ENCODE results near the gene CLMP.

The CLMP gene

DNA sequence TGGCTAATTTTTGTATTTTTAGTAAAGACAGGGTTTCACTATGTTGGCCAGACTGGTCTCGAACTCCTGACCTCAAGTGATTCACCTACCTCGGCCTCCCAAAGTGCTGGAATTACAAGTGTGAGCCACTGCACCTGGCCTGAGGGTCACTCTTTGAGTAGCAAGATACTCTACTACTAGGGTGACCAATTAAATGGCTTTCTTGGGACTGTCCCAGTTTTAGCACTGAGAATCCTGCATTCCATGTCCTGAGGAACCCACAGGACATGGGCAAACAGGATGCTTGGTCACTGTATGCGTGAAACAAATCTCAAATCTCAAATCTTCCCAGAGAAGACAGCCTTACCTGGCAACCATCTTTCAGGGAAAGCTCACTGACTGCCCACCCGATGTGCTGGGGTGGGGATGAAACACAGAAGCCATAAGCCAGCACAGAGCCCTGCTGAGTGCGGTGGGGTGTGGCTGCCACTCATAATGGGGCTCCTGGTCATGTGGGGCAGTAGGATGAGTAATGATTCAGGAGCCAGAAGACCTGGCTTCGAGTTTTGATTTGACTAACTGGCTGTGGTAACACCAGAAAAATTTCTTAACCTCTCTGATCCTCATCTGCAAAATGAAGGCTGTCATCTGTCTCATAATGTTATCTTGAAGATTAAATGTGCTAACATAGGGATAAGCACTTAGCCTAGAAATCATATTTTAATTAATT lies 11.5 kb downstream of the CLMP start:
- DNase-seq (ENCODE audit: low read depth): no peak
- no peak overlapping the region for H3K4me3 ChIP-seq (ENCODE audit: low read length)

DNA sequence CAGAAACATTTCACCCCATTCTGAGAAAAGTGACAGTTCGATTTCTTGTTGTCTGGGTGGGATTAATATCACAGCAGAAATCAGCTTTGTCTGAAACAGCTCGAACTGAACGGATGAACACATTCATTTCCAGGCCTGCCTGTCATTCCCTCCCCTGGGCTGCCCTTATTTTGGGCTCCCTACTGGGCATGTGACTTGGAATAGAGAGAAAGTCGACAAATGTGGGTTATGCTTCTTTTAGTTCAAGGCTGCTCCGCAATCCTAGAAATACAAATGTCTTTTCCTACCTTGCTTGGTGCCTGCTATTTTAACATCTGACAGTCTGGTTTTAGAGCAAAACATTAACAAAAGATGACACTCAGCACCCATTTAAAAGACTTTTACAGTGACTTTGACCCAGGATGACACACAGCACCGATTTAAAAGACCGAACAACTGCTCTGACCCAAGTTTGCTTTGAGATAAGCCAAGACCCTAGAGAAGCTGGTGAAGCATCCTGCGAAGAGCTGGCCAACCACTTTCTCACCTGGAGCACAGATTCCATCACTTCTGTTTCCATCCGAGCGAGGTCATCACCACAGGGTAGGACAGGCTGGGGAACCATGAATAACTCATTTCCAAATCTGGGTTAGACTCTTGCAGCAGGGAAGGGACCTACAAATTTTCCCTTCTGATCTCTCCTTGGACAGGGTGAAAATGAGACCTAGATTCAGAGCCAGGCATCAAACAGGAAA lies 13.1 kb downstream of the CLMP start:
- DNase-seq (ENCODE audit: low read depth): no peak
- TF ChIP-seq, protein P1, sequence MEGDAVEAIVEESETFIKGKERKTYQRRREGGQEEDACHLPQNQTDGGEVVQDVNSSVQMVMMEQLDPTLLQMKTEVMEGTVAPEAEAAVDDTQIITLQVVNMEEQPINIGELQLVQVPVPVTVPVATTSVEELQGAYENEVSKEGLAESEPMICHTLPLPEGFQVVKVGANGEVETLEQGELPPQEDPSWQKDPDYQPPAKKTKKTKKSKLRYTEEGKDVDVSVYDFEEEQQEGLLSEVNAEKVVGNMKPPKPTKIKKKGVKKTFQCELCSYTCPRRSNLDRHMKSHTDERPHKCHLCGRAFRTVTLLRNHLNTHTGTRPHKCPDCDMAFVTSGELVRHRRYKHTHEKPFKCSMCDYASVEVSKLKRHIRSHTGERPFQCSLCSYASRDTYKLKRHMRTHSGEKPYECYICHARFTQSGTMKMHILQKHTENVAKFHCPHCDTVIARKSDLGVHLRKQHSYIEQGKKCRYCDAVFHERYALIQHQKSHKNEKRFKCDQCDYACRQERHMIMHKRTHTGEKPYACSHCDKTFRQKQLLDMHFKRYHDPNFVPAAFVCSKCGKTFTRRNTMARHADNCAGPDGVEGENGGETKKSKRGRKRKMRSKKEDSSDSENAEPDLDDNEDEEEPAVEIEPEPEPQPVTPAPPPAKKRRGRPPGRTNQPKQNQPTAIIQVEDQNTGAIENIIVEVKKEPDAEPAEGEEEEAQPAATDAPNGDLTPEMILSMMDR (conservative IDR thresholded peaks at IDR 0.05; ENCODE audit: low read length): no peak
- H3K4me3 ChIP-seq (ENCODE audit: low read length): no peak overlapping the region

More for the DNA sequence above, 11.5 kb downstream of the CLMP start:
- TF ChIP-seq, protein P1 (conservative IDR thresholded peaks at IDR 0.05; ENCODE audit: low read length): no peak

DNA sequence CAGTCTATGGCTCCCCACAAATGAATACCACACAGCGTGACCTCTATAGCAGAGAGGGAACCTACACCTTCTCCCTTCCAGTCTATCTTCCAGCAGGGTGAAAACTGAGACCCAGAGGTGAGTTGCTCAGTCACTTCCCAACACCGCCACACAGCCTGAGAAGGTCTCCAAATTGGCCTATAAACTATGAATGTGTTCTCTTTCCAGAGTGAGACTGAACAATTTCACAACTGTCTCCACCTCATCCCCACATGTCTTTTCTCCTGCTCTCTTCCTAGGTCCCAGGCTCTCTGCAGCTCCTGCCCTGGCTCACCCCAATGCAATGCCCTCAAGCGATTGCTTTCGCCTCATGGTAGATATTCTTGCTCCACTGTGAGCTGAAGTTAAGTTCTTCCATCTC lies 14.0 kb downstream of the CLMP start:
- H3K4me3 ChIP-seq (ENCODE audit: low read length): no peak overlapping the region
- DNase-seq (ENCODE audit: low read depth): no peak
- TF ChIP-seq, protein P1 (conservative IDR thresholded peaks at IDR 0.05; ENCODE audit: low read length): no peak

DNA sequence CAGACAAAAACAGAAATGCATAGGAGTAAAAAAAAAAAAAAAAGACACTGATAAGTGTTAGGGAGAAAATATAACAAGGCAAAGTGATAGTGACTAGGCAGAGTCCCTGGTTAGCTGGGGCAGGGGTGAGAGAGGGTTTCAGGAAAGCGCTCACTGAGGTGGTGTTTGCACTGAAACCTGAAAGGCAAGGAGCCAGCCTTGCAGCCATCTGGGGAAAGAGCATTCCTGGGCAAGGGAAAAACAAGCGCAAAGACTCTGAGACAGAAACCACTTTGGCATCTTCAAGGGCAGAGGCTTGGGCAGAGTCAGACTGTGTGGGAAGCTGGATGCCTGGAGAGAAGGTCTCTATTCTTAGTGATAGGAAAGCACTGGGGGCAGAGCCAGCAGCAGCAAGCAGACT lies 14.5 kb downstream of the CLMP start:
- no peak overlapping the region for H3K4me3 ChIP-seq (ENCODE audit: low read length)
- peak; percentile 43 for DNase-seq (ENCODE audit: low read depth)
- TF ChIP-seq, protein P1 (conservative IDR thresholded peaks at IDR 0.05; ENCODE audit: low read length): no peak

DNA sequence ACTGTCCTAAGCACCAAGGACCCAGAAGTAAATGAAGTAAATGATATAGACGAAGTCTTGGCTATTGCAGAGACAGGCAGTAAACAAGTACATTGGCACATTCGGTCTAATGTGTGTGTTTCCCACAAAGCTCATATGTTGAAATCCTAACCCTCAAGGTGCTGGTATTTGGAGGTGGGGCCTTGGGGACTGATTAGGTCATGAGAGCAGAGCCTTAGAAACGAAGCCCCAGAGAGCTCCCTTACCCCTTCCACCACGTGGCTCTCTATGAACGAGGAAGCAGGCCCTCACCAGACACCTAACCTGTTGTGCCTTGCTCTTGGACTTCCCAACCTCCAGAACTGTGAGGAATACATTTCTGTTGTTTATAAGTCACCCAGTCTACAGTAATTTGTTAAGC lies 14.9 kb downstream of the CLMP start:
- H3K4me3 ChIP-seq (ENCODE audit: low read length): no peak overlapping the region
- TF ChIP-seq, protein P1 (conservative IDR thresholded peaks at IDR 0.05; ENCODE audit: low read length): no peak
- DNase-seq (ENCODE audit: low read depth): peak; percentile 64

DNA sequence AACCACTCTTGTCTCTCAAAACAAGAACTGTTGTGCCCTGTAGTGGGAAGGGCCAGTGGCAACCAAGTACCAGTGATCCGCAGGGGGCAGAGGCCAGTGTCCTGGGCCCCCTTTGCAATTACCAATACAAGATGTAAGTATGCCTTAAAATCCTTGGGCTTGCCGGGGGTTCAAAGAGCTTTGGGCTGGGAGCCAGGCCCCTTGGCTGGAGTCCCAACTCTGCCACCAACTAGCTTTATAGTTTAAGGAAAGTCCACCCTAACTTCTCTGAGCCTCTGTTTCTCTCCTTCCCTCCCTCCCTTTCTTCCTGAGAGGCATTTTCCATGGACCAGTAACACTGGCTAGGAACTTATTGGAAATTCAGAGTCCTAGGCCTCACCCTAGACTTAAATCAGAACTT lies 15.5 kb downstream of the CLMP start:
- TF ChIP-seq, protein P1 (conservative IDR thresholded peaks at IDR 0.05; ENCODE audit: low read length): no peak
- no peak for DNase-seq (ENCODE audit: low read depth)
- no peak overlapping the region for H3K4me3 ChIP-seq (ENCODE audit: low read length)

DNA sequence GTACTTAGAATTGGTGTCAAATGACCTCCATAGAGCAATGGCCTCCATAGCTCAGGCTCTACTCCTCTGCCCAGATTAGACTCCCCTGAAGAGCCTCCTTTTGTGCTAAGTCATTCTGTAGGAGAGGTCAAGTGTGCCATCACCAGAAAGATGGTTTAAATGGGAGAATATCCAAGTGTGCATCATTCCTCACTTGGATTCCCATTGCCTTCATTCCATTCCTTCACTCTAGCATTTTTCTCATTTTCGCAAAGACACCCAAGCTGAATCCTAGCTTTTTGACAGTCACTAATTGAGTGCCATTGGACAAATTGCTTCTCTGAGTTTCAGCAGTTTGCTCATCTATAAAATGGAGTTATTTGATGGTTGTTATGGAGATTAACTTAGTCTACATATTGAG lies 16.9 kb downstream of the CLMP start:
- TF ChIP-seq, protein P1 (conservative IDR thresholded peaks at IDR 0.05; ENCODE audit: low read length): no peak
- DNase-seq (ENCODE audit: low read depth): peak; percentile 72
- no peak overlapping the region for H3K4me3 ChIP-seq (ENCODE audit: low read length)
